HepG2 (cell line): Measurements from ENCODE around the gene FHL5. TPM values are rescaled to one million over a fixed set of nuclear protein-coding genes. Genes with fewer than 3 reads are reported as not detected.

Experiments
- ATAC-seq: fragments of 200-7000 bp; cut with Tn5 transposase; 3 replicates; pipeline ENCODE4 v1.9.1; 2020; ENCODE audit warnings: mild to moderate bottlenecking, moderate library complexity
- Bru-seq: library from RNA; stranded (reverse); fragments of 400-500 nt; gene quantifications from one replicate; lab custom pipeline; 2021; lab: Mats Ljungman, UMichigan
- BruChase-seq, 2 experiments: library from RNA; stranded (reverse); fragments of 400-500 nt; gene quantifications; one replicate each; lab custom pipeline; 2021; lab: Mats Ljungman, UMichigan
- BruUV-seq: library from RNA; stranded (reverse); fragments of 400-500 nt; replicated peaks from 2 replicates; lab custom pipeline; 2021; lab: Mats Ljungman, UMichigan
- CTCF ChIA-PET: fragments of 300-600 bp; formaldehyde crosslinking; extraction: SDS; loops from one replicate; lab custom pipeline; 2021; ENCODE audit warnings: low total read pairs, inconsistent platforms, low intra/inter-chr PET ratio; lab: Yijun Ruan, JAX
- POLR2A ChIA-PET: fragments of 350-600 bp; sonication (Branson Sonifier 250); formaldehyde crosslinking; loops from one replicate; lab custom pipeline; 2020; ENCODE audit warnings: antibody characterized with exemption, inconsistent platforms; lab: Yijun Ruan, JAX
- DNase-seq: peaks from one replicate; pipeline ENCODE4 v3.0.0-alpha.2; 2015; ENCODE audit warnings: low spot score
- FAIRE-seq: peaks from 3 replicates; lab custom pipeline; 2011; peaks lifted over from hg19 to GRCh38; lab: Jason Lieb, UNC
- H2AFZ ChIP-seq: one replicate; pipeline ENCODE4 v1.6.1; 2011; ENCODE audit warnings: low read length, inconsistent platforms
- H3K27ac ChIP-seq: fragments of 300-600 bp; 3 replicates; pipeline ENCODE4 v1.8.0; 2011; ENCODE audit warnings: mixed run types, mild to moderate bottlenecking, mixed read lengths, low read length, inconsistent platforms; ENCODE audit not compliant: insufficient read depth; ENCODE audit errors: extremely low read length
- H3K27me3 ChIP-seq, 2 experiments: fragments of 200-600 bp in 1 of 2; 2 replicates in 1 of 2; 3 replicates in 1 of 2; pipeline versions ENCODE4 v1.6.0 to v1.8.0; 2011; ENCODE audit warnings: low read length in 2 of 2, mild to moderate bottlenecking in 2 of 2, moderate library complexity in 2 of 2, inconsistent platforms in 1 of 2; ENCODE audit not compliant: insufficient read depth in 2 of 2, control insufficient read depth in 1 of 2
- H3K36me3 ChIP-seq, 2 experiments: fragments of 200-600 bp in 1 of 2; replicated peaks in 1 of 2; 2 replicates in 1 of 2; 3 replicates in 1 of 2; pipeline versions ENCODE4 v1.5.1 to v1.8.0; 2011; ENCODE audit warnings: low read length in 2 of 2, inconsistent platforms in 1 of 2; ENCODE audit not compliant: insufficient read depth in 2 of 2, control insufficient read depth in 1 of 2
- H3K4me1 ChIP-seq: 2 replicates; pipeline ENCODE4 v1.5.1; 2012; ENCODE audit warnings: low read length, inconsistent platforms; ENCODE audit not compliant: insufficient read depth
- H3K4me2 ChIP-seq: 2 replicates; pipeline ENCODE4 v1.6.0; 2011; ENCODE audit warnings: low read depth, low read length, inconsistent platforms
- H3K4me3 ChIP-seq, 3 experiments: fragments of 200-600 bp in 1 of 3; sonication (generic), shearing (Covaris generic) in 1 of 3; replicated peaks in 1 of 3; 2 replicates each; pipeline ENCODE4 v1.5.1; 2011 to 2016; ENCODE audit warnings: low read length in 3 of 3, inconsistent platforms in 2 of 3, low read depth in 2 of 3, mild to moderate bottlenecking in 2 of 3, control low read depth in 1 of 3, mixed read lengths in 1 of 3; ENCODE audit not compliant: insufficient read depth in 1 of 3
- H3K79me2 ChIP-seq: one replicate; pipeline ENCODE4 v1.6.1; 2011; ENCODE audit warnings: low read length, inconsistent platforms; ENCODE audit not compliant: insufficient read depth
- H3K9ac ChIP-seq: 2 replicates; pipeline ENCODE4 v1.6.0; 2011; ENCODE audit warnings: mild to moderate bottlenecking, low read depth, low read length, inconsistent platforms; ENCODE audit not compliant: insufficient read depth
- H3K9me3 ChIP-seq: 2 replicates; pipeline ENCODE4 v1.5.1; 2012; ENCODE audit warnings: mild to moderate bottlenecking, low read length
- H4K20me1 ChIP-seq: 2 replicates; pipeline ENCODE4 v1.6.0; 2011; ENCODE audit warnings: inconsistent platforms, mild to moderate bottlenecking, low read length, moderate library complexity; ENCODE audit not compliant: insufficient read depth
- CENPX ChIP-seq: sonication (generic); formaldehyde crosslinking; IDR thresholded peaks from 2 replicates; pipeline ENCODE4 v1.9.0; 2021; ENCODE audit warnings: mild to moderate bottlenecking, missing genetic modification reagents, moderate library complexity
- HCFC1 ChIP-seq: fragments of 150-350 bp; IDR thresholded peaks from 2 replicates; pipeline ENCODE4 v1.6.1; 2014; ENCODE audit warnings: low read depth, low read length
- MATR3 ChIP-seq: sonication (generic); formaldehyde crosslinking; IDR thresholded peaks from 2 replicates; pipeline ENCODE4 v1.4.0; 2020; ENCODE audit warnings: missing genetic modification reagents
- RFX5 ChIP-seq: IDR thresholded peaks from 2 replicates; pipeline ENCODE4 v1.6.1; 2011; ENCODE audit warnings: low read depth, low read length, improper control_type of control experiment
- SMC3 ChIP-seq: IDR thresholded peaks from 2 replicates; pipeline ENCODE4 v1.6.1; 2011; ENCODE audit warnings: low read length, improper control_type of control experiment
- ZNF225 ChIP-seq: sonication (generic); formaldehyde crosslinking; IDR thresholded peaks from 2 replicates; pipeline ENCODE4 v1.4.0; 2020; ENCODE audit warnings: mild to moderate bottlenecking, missing genetic modification reagents
- ZNF276 ChIP-seq: sonication (generic); formaldehyde crosslinking; IDR thresholded peaks from 2 replicates; pipeline ENCODE4 v1.4.0; 2020; ENCODE audit warnings: mild to moderate bottlenecking, low read depth, missing genetic modification reagents
- ZNF282 ChIP-seq: fragments of 450-650 bp; IDR thresholded peaks from 2 replicates; pipeline ENCODE4 v1.6.1; 2018; ENCODE audit not compliant: partially characterized antibody
- ZNF547 ChIP-seq: sonication (generic); formaldehyde crosslinking; IDR thresholded peaks from 2 replicates; pipeline ENCODE4 v1.5.1; 2020; ENCODE audit warnings: mild to moderate bottlenecking, missing genetic modification reagents
- WGBS: methylation state at CpG from one replicate; pipeline ENCODE4 v1.1.6; 2017; ENCODE audit warnings: low lambda C conversion rate; 5-methylcytosine and 5-hydroxymethylcytosine counted together
- in situ Hi-C: cut with HindIII; loops from 2 replicates; pipeline ENCODE4 v1.10.0; 2017; ENCODE audit warnings: low pct_unique_long_range_greater_than_20kb; ENCODE audit not compliant: extremely low pct_ligation_motif_present
- intact Hi-C: fragments of 100-400 bp; cut with micrococcal nuclease; formaldehyde crosslinking; loops from one replicate; pipeline ENCODE4 v1.10.0; 2022; ENCODE audit not compliant: unreplicated experiment
- long read RNA-seq, 2 experiments: library from RNA in 1 of 2; library from polyadenylated mRNA in 1 of 2; stranded (forward) in 1 of 2; unstranded in 1 of 2; transcript quantifications; one replicate each; pipeline ENCODE4 v2.0.0, GENCODE V29; 2019 to 2022
- polyA minus RNA-seq, 3 experiments: library from RNA; depleted of rRNA, polyadenylated mRNA; stranded (reverse); fragments of >200 nt; gene quantifications; 2 replicates each; pipeline ENCODE4 v1.2.3, GENCODE V29; 2011; ENCODE audit warnings: low replicate concordance in 1 of 3
- polyA plus RNA-seq, 8 experiments: library from polyadenylated mRNA; depleted of rRNA in 3 of 8; stranded (reverse) in 7 of 8; unstranded in 1 of 8; fragments of >200 nt; fragmentation: Illumina TruSeq in 4 of 8; extraction: Trizol in 4 of 8; gene quantifications; 2 replicates each; pipeline versions ENCODE4 v1.2.1 to v1.2.3, GENCODE V29; 2011 to 2016; ENCODE audit warnings: low read depth in 4 of 8, missing spikeins in 1 of 8, mixed read lengths in 1 of 8; ENCODE audit not compliant: insufficient read depth in 1 of 8
- total RNA-seq, 5 experiments: library from RNA; depleted of rRNA; stranded (reverse); fragments of >200 nt; fragmentation: Illumina TruSeq; extraction: Trizol; gene quantifications; 2 replicates each; pipeline ENCODE4 v1.2.3, GENCODE V29; 2016; ENCODE audit warnings: low read depth in 1 of 5
- TF ChIP-seq, protein P1 (sequence below): sonication (generic); formaldehyde crosslinking; IDR thresholded peaks from 2 replicates; pipeline ENCODE4 v1.5.0; 2020; ENCODE audit warnings: mild to moderate bottlenecking, missing genetic modification reagents, borderline replicate concordance

The FHL5 gene, protein sequence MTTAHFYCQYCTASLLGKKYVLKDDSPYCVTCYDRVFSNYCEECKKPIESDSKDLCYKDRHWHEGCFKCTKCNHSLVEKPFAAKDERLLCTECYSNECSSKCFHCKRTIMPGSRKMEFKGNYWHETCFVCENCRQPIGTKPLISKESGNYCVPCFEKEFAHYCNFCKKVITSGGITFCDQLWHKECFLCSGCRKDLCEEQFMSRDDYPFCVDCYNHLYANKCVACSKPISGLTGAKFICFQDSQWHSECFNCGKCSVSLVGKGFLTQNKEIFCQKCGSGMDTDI
- total RNA-seq (2016; rRNA removed; fragmentation: Illumina TruSeq; extraction: Trizol) (not detected in 2 replicates), polyA plus RNA-seq (2011; rRNA removed) (not detected in 2 replicates), polyA minus RNA-seq (2011; rRNA and poly(A)+ RNA removed; ENCODE audit: low replicate concordance) (not detected in 2 replicates), Bru-seq, nascent RNA (percentile 4 among the genes with signal in this experiment), BruChase-seq, experiment 1, labeled RNA remaining after a 6-hour chase (percentile 4 among the genes with signal in this experiment), BruChase-seq, experiment 2, labeled RNA remaining after a 2-hour chase (percentile 2 among the genes with signal in this experiment)
- total RNA-seq (2016; cell fraction: cytosol; rRNA removed; fragmentation: Illumina TruSeq; extraction: Trizol; ENCODE audit: low read depth), result not detected in 2 replicates
- not detected in 2 replicates for total RNA-seq (2016; cell fraction: insoluble cytoplasmic fraction; rRNA removed; fragmentation: Illumina TruSeq; extraction: Trizol)
- not detected in 2 replicates for total RNA-seq (2016; cell fraction: membrane; rRNA removed; fragmentation: Illumina TruSeq; extraction: Trizol)
- total RNA-seq (2016; cell fraction: nucleus; rRNA removed; fragmentation: Illumina TruSeq; extraction: Trizol), result not detected in 2 replicates
- polyA plus RNA-seq (2011; cell fraction: cytosol; rRNA removed), result not detected in 2 replicates
- polyA plus RNA-seq (2011; cell fraction: nucleus; rRNA removed), result not detected in 2 replicates
- not detected in 2 replicates for polyA plus RNA-seq (2012)
- polyA plus RNA-seq (2016; cell fraction: cytosol; fragmentation: Illumina TruSeq; extraction: Trizol; ENCODE audit: low read depth), result not detected in 2 replicates
- polyA plus RNA-seq (2016; cell fraction: insoluble cytoplasmic fraction; fragmentation: Illumina TruSeq; extraction: Trizol; ENCODE audit: low read depth), result not detected in 2 replicates
- polyA plus RNA-seq (2016; cell fraction: membrane; fragmentation: Illumina TruSeq; extraction: Trizol; ENCODE audit: low read depth), result not detected in 2 replicates
- not detected in 2 replicates for polyA plus RNA-seq (2016; cell fraction: nucleus; fragmentation: Illumina TruSeq; extraction: Trizol; ENCODE audit: insufficient read depth, low read depth)
- not detected in 2 replicates for polyA minus RNA-seq (2011; cell fraction: cytosol; rRNA and poly(A)+ RNA removed)
- not detected in 2 replicates for polyA minus RNA-seq (2011; cell fraction: nucleus; rRNA and poly(A)+ RNA removed)
- long read RNA-seq, experiment 1, result 0 reads
- long read RNA-seq, experiment 2, result 0 reads

- WGBS, result 2% methylated on average over 3 of the region's 3 CpGs
- no peak for TF ChIP-seq MATR3 (CRISPR knock-in tag)
- TF ChIP-seq ZNF225 (CRISPR knock-in tag), result no peak
- no peak for TF ChIP-seq CENPX (CRISPR knock-in tag)
- no peak for TF ChIP-seq ZNF276 (CRISPR knock-in tag)
- TF ChIP-seq ZNF547, result no peak
- TF ChIP-seq, protein P1, sequence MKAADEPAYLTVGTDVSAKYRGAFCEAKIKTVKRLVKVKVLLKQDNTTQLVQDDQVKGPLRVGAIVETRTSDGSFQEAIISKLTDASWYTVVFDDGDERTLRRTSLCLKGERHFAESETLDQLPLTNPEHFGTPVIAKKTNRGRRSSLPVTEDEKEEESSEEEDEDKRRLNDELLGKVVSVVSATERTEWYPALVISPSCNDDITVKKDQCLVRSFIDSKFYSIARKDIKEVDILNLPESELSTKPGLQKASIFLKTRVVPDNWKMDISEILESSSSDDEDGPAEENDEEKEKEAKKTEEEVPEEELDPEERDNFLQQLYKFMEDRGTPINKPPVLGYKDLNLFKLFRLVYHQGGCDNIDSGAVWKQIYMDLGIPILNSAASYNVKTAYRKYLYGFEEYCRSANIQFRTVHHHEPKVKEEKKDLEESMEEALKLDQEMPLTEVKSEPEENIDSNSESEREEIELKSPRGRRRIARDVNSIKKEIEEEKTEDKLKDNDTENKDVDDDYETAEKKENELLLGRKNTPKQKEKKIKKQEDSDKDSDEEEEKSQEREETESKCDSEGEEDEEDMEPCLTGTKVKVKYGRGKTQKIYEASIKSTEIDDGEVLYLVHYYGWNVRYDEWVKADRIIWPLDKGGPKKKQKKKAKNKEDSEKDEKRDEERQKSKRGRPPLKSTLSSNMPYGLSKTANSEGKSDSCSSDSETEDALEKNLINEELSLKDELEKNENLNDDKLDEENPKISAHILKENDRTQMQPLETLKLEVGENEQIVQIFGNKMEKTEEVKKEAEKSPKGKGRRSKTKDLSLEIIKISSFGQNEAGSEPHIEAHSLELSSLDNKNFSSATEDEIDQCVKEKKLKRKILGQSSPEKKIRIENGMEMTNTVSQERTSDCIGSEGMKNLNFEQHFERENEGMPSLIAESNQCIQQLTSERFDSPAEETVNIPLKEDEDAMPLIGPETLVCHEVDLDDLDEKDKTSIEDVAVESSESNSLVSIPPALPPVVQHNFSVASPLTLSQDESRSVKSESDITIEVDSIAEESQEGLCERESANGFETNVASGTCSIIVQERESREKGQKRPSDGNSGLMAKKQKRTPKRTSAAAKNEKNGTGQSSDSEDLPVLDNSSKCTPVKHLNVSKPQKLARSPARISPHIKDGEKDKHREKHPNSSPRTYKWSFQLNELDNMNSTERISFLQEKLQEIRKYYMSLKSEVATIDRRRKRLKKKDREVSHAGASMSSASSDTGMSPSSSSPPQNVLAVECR (CRISPR knock-in tag), result no peak
- no peak for TF ChIP-seq SMC3
- no peak for TF ChIP-seq HCFC1
- no peak for TF ChIP-seq RFX5
- no peak for TF ChIP-seq ZNF282
These were observed at the start of gene FHL5 for GRCh38 chr6:96562886-96563285. FHL5 (plus strand) TSS chr6:96563128; CDS start chr6:96603614, 40,486 bp downstream.

More at GRCh38 chr6:96562886-96563285, at the start of gene FHL5:
- no peaks in the 10 kb centered on the region for H4K20me1 ChIP-seq
- no peaks in the 10 kb centered on the region for H3K79me2 ChIP-seq
- H3K4me1 ChIP-seq, result 0 out of 2 replicates have a peak, but pooled peaks cover 7% of the 10 kb centered on the region
- intact Hi-C loops (no loop called here), in situ Hi-C loops (no loop called here)
- no peaks in the 10 kb centered on the region for H3K27me3 ChIP-seq
- no TSS peak for BruUV-seq
- no peak for DNase-seq
- no peak within 1 kb of the TSS; a peak in 1 of 6 replicates for H3K4me3 ChIP-seq
- ChIA-PET CTCF (no interaction called here), POLR2A (no interaction called here)
- FAIRE-seq, result no peak
- no peak within 1 kb of the TSS for H3K4me2 ChIP-seq
- H3K9me3 ChIP-seq, result no peaks in the 10 kb centered on the region
- no peak within 1 kb of the TSS for H3K9ac ChIP-seq
- no peak within 1 kb of the TSS for H2AFZ ChIP-seq
- ATAC-seq, result no peak
- H3K36me3 ChIP-seq, result no peaks in the 10 kb centered on the region
- H3K27ac ChIP-seq, result no peak within 1 kb of the TSS
